Epithelial cell of esophagus (primary cell): ENCODE data around the gene SMAP2.

Source experiments
- DNase-seq: peaks from one replicate; pipeline ENCODE4 v3.0.0; 2010; ENCODE audit warnings: low read depth
- H3K4me3 ChIP-seq: 2 replicates; pipeline ENCODE4 v1.5.1; 2011; ENCODE audit warnings: mild to moderate bottlenecking, low read length, control low read depth
- CTCF ChIP-seq: IDR thresholded peaks from 2 replicates; pipeline ENCODE4 v1.5.1; 2011; ENCODE audit warnings: low read depth, mild to moderate bottlenecking, low read length, control low read depth, inconsistent platforms; ENCODE audit not compliant: insufficient read depth; ENCODE audit errors: missing control alignments

SMAP2 gene

GRCh38 chr1:40357625-40358024, 15.9 kb upstream of the SMAP2 start:
- H3K4me3 ChIP-seq: no peak overlapping the region

GRCh38 chr1:40360631-40361030, 12.9 kb upstream of the SMAP2 start:
- H3K4me3 ChIP-seq: no peak overlapping the region
- no peak for TF ChIP-seq CTCF
- no peak for DNase-seq

More at GRCh38 chr1:40357625-40358024, 15.9 kb upstream of the SMAP2 start:
- no peak for TF ChIP-seq CTCF
- DNase-seq: no peak

- no peak for DNase-seq
- no peak overlapping the region for H3K4me3 ChIP-seq
- TF ChIP-seq CTCF: no peak
These were observed 12.3 kb upstream of the SMAP2 start for GRCh38 chr1:40361201-40361600.

- no peak for DNase-seq
- no peak overlapping the region for H3K4me3 ChIP-seq
- no peak for TF ChIP-seq CTCF
These were observed 11.9 kb upstream of the SMAP2 start for GRCh38 chr1:40361637-40362036.

GRCh38 chr1:40362199-40362598, 11.3 kb upstream of the SMAP2 start:
- no peak for DNase-seq

GRCh38 chr1:40362699-40363098, 10.8 kb upstream of the SMAP2 start:
- TF ChIP-seq CTCF: no peak
- DNase-seq: peak; percentile 29
- H3K4me3 ChIP-seq: no peak overlapping the region

More at GRCh38 chr1:40362199-40362598, 11.3 kb upstream of the SMAP2 start:
- no peak for TF ChIP-seq CTCF
- H3K4me3 ChIP-seq: no peak overlapping the region

- no peak overlapping the region for H3K4me3 ChIP-seq
- no peak for TF ChIP-seq CTCF
- peak; percentile 60 for DNase-seq
These were observed 9.8 kb upstream of the SMAP2 start for GRCh38 chr1:40363721-40364120.
